Esophagus squamous epithelium (tissue), 5 donors: ENCODE measurements around the gene RSU1. TPM values are rescaled to one million over a fixed set of nuclear protein-coding genes. Genes with fewer than 3 reads are reported as not detected.
A peak's percentile ranks its signal among the peaks of the same experiment; 100 is the strongest.

Experiments
- DNase-seq: peaks from one replicate; lab custom pipeline; 2025; lab: John Stamatoyannopoulos, UW
- H3K27ac ChIP-seq, 4 donors: fragments of 200-600 bp; sonication (generic); one replicate each; pipeline ENCODE4 v1.5.1; 2016 to 2019; ENCODE audit warnings: mild to moderate bottlenecking in 1 of 4
- H3K27me3 ChIP-seq, 4 donors: fragments of 200-600 bp; sonication (generic); 1 replicate in 3 of 4; 2 replicates in 1 of 4; pipeline versions ENCODE4 v1.5.1 to v1.6.0; 2017 to 2021; ENCODE audit warnings: antibody characterized with exemption in 1 of 4
- H3K36me3 ChIP-seq, 3 donors: fragments of 200-600 bp; sonication (generic); one replicate each; pipeline ENCODE4 v1.5.1; 2016 to 2019
- H3K4me1 ChIP-seq, 3 donors: fragments of 200-600 bp; sonication (generic); one replicate each; pipeline ENCODE4 v1.5.1; 2017 to 2019
- H3K4me3 ChIP-seq, 4 donors: fragments of 200-600 bp; sonication (generic); 1 replicate in 3 of 4; 2 replicates in 1 of 4; pipeline ENCODE4 v1.5.1; 2016 to 2019; ENCODE audit warnings: mild to moderate bottlenecking in 2 of 4, moderate library complexity in 1 of 4
- H3K9me3 ChIP-seq, 3 donors: fragments of 200-600 bp; sonication (generic); one replicate each; pipeline ENCODE4 v1.5.1; 2016 to 2019
- POLR2A ChIP-seq, 4 donors: fragments of 450-650 bp; IDR thresholded peaks; one replicate each; pipeline ENCODE4 v1.6.1; 2017; ENCODE audit warnings: antibody characterized with exemption in 4 of 4, mild to moderate bottlenecking in 4 of 4, moderate library complexity in 3 of 4
- WGBS, 2 donors: methylation state at CpG; one replicate each; pipeline ENCODE4 v1.1.5; 2018; 5-methylcytosine and 5-hydroxymethylcytosine counted together
- intact Hi-C: fragments of 100-400 bp; cut with DNase I; formaldehyde crosslinking; loops from one replicate; pipeline ENCODE4 v1.15.0; 2022
- total RNA-seq, 4 donors: library from RNA; depleted of rRNA; stranded (reverse); fragments of >200 nt; gene quantifications; one replicate each; pipeline ENCODE4 v1.1.0, GENCODE V29; 2016
- TF ChIP-seq, protein P1 (sequence below), 6 experiments: fragments of 450-650 bp in 4 of 6; fragments of 200-600 bp in 2 of 6; sonication (generic) in 2 of 6; IDR thresholded peaks; one replicate each; pipeline ENCODE4 v1.5.1; 2016 to 2019; ENCODE audit warnings: antibody characterized with exemption in 6 of 6, mild to moderate bottlenecking in 4 of 6, moderate library complexity in 4 of 6
- donor health status: DM: yes; HTN: yes; CAD: no.

Gene RSU1
- total RNA-seq, 4 donors from 2014 or later, result 43.5 to 61.5 (median 51.3) TPM

DNA sequence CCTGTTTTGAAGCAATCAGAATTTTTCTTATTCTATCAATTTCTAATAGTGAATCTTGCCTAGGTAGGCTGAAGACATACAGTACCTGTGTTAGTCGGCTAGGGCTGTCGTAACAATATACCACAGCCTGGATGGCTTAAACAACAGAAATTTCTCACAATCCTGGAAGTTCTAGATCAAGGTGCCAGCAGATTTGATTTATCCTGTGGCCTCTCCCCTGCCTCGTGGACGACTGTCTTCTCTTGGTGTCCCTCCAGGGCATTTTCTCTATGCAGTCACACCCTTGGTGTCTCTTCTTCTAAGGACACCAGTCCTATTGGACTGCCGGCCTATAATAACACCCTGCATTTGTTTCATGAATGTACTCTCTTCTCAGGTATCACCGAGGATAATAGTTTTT lies 1.8 kb upstream of the RSU1 start:
- intact Hi-C loops, result no loop called here
- no peaks in the 10 kb centered on the region for H3K36me3 ChIP-seq
- H3K4me1 ChIP-seq, result peaks cover 13 to 37% (median 15%) of the 10 kb centered on the region in 3 donors
- H3K9me3 ChIP-seq, result peaks cover 0 to 14% (median 10%) of the 10 kb centered on the region in 3 donors
- no peak for DNase-seq
- no peaks in the 10 kb centered on the region for H3K27me3 ChIP-seq
- TF ChIP-seq, protein P1, sequence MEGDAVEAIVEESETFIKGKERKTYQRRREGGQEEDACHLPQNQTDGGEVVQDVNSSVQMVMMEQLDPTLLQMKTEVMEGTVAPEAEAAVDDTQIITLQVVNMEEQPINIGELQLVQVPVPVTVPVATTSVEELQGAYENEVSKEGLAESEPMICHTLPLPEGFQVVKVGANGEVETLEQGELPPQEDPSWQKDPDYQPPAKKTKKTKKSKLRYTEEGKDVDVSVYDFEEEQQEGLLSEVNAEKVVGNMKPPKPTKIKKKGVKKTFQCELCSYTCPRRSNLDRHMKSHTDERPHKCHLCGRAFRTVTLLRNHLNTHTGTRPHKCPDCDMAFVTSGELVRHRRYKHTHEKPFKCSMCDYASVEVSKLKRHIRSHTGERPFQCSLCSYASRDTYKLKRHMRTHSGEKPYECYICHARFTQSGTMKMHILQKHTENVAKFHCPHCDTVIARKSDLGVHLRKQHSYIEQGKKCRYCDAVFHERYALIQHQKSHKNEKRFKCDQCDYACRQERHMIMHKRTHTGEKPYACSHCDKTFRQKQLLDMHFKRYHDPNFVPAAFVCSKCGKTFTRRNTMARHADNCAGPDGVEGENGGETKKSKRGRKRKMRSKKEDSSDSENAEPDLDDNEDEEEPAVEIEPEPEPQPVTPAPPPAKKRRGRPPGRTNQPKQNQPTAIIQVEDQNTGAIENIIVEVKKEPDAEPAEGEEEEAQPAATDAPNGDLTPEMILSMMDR (IDR thresholded peaks at IDR 0.05), result no peak
- TF ChIP-seq POLR2A (IDR thresholded peaks at IDR 0.05), result no peak
- WGBS, 2 donors, result 65 to 73% methylated on average over 6 of the region's 6 CpGs
- no peak overlapping the region for H3K4me3 ChIP-seq
- H3K27ac ChIP-seq, result no peak overlapping the region

- intact Hi-C loops, result no loop called here
- WGBS, 2 donors, result 0% methylated on average over 3 of the region's 12 CpGs; no CpG with 5 or more reads in 1 of the 2 donors
- Histone ChIP-seq H3K36me3 (no peaks in the 10 kb centered on the region), H3K4me3 (peak overlapping the region; percentile 61 to 93 (median 87)), H3K9me3 (peaks cover 0 to 2% (median 1%) of the 10 kb centered on the region in 3 donors), H3K27ac (peak overlapping the region; percentile 82 to 87 (median 84)), H3K27me3 (no peaks in the 10 kb centered on the region), H3K4me1 (peaks cover 13 to 39% (median 16%) of the 10 kb centered on the region in 3 donors)
- TF ChIP-seq POLR2A (IDR thresholded peaks at IDR 0.05), result no peak
- TF ChIP-seq, protein P1 (IDR thresholded peaks at IDR 0.05), result no peak
- no peak for DNase-seq
These were observed 447 bp downstream of the RSU1 start for GRCh38 chr10:16816830-16817124.

GRCh38 chr10:16816171-16816570 lies 1.1 kb downstream of the RSU1 start:
- intact Hi-C loops, result no loop called here
- 57 to 60% methylated on average over 4 of the region's 4 CpGs for WGBS, 2 donors
- Histone ChIP-seq H3K9me3 (no peaks in the 10 kb centered on the region), H3K27ac (peak overlapping the region in 2 of 4 donors; percentile 82 to 87), H3K4me3 (peak overlapping the region; percentile 61 to 93 (median 87)), H3K27me3 (no peaks in the 10 kb centered on the region), H3K4me1 (peaks cover 13 to 44% (median 19%) of the 10 kb centered on the region in 3 donors), H3K36me3 (no peaks in the 10 kb centered on the region)
- DNase-seq, result no peak
- no peak for TF ChIP-seq POLR2A (IDR thresholded peaks at IDR 0.05)
- TF ChIP-seq, protein P1 (IDR thresholded peaks at IDR 0.05), result no peak

GRCh38 chr10:16814012-16814411 lies 3.2 kb downstream of the RSU1 start:
- intact Hi-C loops, result no loop called here
- 94 to 95% methylated on average over 3 of the region's 3 CpGs for WGBS, 2 donors

DNA sequence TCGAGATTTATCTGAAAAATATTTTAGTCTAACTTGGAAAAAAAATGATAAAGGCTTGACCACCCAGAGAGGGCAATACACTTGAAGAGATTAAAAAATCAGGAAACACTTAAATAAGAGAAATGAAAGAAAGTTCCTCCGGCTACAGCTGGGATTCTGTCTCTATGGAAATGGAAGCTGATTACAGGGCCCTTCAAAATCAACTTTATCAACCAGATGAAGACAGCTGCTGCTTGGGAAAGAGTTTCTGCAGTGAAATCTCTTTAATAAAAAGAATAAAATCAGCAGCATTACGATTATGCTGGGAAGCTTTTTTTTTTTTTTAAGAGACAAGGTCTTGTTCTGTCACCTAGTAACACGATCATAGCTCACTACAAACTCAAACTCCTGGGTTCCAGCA lies 4.5 kb downstream of the RSU1 start:
- Histone ChIP-seq H3K9me3 (no peaks in the 10 kb centered on the region), H3K36me3 (peaks cover 0 to 4% (median 0%) of the 10 kb centered on the region in 3 donors), H3K27me3 (no peaks in the 10 kb centered on the region), H3K27ac (no peak overlapping the region), H3K4me1 (peaks cover 10 to 35% (median 19%) of the 10 kb centered on the region in 3 donors), H3K4me3 (no peak overlapping the region)
- 70 to 82% methylated on average over 4 of the region's 4 CpGs for WGBS, 2 donors
- intact Hi-C loops, result no loop called here
- no peak for TF ChIP-seq POLR2A (IDR thresholded peaks at IDR 0.05)
- TF ChIP-seq, protein P1 (IDR thresholded peaks at IDR 0.05), result no peak
- no peak for DNase-seq

More at GRCh38 chr10:16814012-16814411, 3.2 kb downstream of the RSU1 start:
- no peak overlapping the region for H3K27ac ChIP-seq
- no peak for DNase-seq
- H3K4me1 ChIP-seq, result peaks cover 13 to 44% (median 19%) of the 10 kb centered on the region in 3 donors
- H3K9me3 ChIP-seq, result no peaks in the 10 kb centered on the region
- no peak overlapping the region for H3K4me3 ChIP-seq
- TF ChIP-seq POLR2A (IDR thresholded peaks at IDR 0.05), result no peak
- TF ChIP-seq, protein P1 (IDR thresholded peaks at IDR 0.05), result no peak
- no peaks in the 10 kb centered on the region for H3K27me3 ChIP-seq
- H3K36me3 ChIP-seq, result no peaks in the 10 kb centered on the region
